Fibroblast of skin of right biceps (primary cell): ENCODE data around the gene FAM25G.

Experiments
- DNase-seq: peaks from one replicate; pipeline ENCODE4 v3.0.0-alpha.2; 2013

The FAM25G gene

DNA sequence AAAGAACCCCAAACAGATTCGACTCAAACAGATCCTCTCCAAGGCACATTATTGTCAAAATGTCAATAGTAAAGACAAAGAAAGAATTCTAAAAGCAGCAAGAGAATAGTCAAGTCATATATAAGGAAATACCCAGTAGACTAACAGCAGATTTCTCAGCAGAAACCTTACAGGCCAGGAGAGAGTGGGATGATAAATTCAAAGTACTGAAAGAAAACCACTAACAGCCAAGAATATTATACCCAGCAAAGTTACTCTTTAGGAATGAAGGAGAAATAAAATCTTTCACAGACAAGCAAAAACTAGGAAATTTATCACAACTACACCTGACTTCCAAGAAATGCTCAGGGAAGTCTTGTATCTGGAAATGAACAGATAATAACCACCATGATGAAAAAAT, 45.8 kb downstream of the FAM25G start:
- no peak for DNase-seq

DNA sequence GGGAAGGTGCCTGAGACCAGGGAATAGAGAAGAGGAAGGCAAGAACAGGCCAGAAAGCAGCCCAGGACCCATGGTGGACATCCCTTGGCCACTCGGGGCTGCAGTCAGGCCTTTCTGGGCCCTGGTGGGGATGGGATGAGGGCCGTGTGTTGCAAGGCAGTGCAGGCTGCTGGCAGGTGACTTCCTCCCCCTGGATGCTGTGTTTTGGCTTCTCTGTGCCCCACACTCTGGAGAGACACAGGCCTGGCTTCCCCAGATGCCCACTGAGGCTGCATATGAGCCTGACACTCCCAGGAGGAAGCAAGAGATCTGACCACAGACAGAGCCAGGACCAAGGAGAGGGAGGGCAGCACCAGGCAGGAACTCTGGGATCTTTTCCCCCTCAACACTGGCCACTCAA, 47.5 kb downstream of the FAM25G start:
- DNase-seq, result no peak

DNA sequence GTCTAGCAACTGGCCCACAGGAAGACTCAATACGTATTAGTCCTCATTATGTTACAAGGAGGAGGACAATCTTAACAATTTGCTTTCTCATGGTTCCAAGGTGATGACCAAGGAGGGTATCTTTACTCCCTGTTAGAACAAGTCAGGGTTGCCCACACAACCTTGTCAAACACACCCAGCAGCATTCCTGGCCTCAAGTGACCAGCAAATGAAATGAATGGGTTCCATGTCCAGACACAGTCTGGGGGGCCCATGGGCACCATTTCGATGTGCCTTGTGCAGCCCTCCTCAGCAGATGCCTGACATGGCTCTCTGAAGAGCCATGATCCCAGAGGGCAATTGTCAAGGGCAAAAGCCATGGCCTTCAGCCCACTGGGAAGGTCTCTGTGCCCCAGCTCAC, 48.4 kb downstream of the FAM25G start:
- no peak for DNase-seq

DNA sequence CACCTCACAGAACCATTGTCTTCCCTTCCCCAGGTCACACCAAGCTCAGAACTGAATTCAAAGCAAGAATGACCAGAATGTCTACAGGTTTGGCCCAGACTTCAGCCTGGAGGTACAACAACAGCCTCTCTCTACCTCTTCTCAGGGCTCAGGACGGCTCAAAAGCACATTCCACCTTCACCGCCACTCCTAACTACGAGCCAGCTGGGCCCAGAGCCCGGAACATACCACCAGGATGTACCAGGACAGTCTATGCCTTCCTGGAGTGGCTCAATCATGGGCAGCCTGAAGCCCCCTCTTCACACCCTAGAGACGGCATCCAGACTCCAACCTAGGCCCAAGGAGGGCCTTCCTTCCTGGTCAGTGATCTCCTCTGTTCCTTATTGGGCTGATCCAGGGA, 49.1 kb downstream of the FAM25G start:
- no peak for DNase-seq

DNA sequence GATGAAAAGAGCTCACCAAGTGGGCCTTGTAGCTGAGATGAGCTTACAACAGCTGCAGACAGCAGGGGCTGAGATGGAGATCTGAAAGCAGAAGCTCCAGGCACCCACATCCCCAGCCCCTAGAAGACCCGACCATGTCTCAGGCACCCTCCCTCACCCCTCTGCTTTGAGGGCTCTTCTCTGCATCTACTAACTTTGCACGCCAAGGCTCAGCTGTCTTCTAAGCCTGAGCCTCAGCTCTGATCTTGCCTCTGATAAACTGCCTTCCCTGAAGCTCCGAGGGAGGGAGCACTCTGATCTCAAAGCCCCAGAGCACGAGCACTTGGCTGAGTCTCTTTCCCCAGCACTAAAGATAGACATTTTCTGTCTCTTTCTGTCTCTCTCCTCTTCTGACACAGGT, 49.6 kb downstream of the FAM25G start:
- no peak for DNase-seq

DNA sequence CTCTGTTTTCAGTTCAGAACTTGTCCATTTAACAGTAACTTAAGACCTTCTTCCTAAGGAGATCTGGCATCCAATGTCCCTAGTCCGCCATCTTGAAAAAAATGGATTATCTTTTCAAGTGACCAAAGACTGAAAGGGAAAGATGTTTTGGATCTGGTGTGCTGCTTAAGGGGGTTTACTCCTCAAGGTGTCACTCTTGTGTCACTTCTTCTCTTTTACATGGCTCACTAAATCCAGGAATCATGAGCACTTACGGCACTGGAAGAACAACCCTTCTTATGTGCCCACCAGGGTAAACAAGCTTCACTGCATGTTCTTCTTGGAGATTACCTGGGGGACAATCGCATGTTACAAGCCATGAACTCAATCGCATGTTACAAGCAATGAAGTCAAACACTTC, 51.3 kb downstream of the FAM25G start:
- no peak for DNase-seq

DNA sequence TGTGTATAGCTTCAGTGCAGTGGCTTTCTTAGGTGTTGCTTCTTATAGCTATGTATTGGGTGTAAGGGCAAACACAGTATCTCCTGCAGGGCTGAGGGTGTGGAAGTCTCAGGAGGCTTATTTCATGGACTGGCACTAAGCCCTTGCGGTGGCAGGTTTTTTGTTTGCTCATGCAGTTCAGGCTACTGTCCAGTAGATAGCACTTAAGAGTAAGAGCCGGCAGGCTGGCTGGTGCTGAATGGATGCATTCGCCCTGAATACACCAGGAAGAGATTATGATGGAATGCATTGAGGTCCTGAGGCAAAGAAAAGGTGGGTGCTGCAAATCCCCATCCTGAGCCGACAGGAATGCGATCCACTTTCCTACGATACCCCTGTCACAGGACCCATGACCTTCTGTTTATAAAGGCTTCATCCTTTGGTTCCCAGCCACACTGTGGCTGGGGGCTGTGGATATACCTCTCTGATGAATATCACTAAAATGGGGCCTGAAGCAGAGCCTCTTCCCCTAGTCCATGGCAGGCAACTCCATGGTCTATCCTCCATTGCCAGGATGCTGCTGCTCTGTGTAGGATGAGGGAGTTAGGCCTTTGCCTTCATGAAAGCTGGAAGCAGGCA, 52.5 kb downstream of the FAM25G start:
- peak; percentile 46 for DNase-seq
